Keratinocyte (primary cell): ENCODE results near the gene HEPACAM2.

Experiments
- EZH2 ChIP-seq: IDR thresholded peaks from one replicate; pipeline ENCODE4 v1.6.1; 2012; ENCODE audit warnings: inconsistent platforms, mild to moderate bottlenecking, low read length, moderate library complexity
- TF ChIP-seq, protein P1 (sequence below), 3 experiments: IDR thresholded peaks in 1 of 3; conservative IDR thresholded peaks in 1 of 3; optimal IDR thresholded peaks in 1 of 3; 2 replicates in 2 of 3; 3 replicates in 1 of 3; pipeline versions ENCODE3 to v1.5.1; 2011; ENCODE audit warnings: low read length in 3 of 3, mild to moderate bottlenecking in 3 of 3, moderate library complexity in 2 of 3, control low read depth in 1 of 3, inconsistent platforms in 1 of 3; ENCODE audit not compliant: insufficient read depth in 2 of 3; ENCODE audit errors: extremely low read depth in 1 of 3

DNA sequence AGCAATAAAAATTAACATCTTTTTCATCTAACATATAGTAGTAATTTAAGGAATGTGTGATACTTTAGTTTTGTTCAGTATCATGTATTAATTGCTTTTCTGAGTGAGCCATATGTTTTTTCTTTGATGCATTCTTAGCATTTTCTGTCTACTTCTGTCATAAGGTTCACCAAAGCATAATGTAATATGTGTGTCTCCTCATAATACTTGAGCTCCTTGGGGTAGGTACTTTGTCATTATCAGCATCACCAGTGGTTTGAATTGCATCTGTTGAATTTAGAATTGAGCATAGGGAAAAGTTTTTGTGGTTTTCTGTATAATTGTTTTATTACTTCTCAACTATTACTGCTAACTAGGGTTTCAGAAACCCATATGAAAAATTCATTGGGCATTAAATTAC is 32.4 kb upstream of the HEPACAM2 start:
- TF ChIP-seq, protein P1, sequence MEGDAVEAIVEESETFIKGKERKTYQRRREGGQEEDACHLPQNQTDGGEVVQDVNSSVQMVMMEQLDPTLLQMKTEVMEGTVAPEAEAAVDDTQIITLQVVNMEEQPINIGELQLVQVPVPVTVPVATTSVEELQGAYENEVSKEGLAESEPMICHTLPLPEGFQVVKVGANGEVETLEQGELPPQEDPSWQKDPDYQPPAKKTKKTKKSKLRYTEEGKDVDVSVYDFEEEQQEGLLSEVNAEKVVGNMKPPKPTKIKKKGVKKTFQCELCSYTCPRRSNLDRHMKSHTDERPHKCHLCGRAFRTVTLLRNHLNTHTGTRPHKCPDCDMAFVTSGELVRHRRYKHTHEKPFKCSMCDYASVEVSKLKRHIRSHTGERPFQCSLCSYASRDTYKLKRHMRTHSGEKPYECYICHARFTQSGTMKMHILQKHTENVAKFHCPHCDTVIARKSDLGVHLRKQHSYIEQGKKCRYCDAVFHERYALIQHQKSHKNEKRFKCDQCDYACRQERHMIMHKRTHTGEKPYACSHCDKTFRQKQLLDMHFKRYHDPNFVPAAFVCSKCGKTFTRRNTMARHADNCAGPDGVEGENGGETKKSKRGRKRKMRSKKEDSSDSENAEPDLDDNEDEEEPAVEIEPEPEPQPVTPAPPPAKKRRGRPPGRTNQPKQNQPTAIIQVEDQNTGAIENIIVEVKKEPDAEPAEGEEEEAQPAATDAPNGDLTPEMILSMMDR (optimal IDR thresholded peaks at IDR 0.05 in 1 of 3, IDR thresholded peaks at IDR 0.05 in 1 of 3, conservative IDR thresholded peaks at IDR 0.05 in 1 of 3; ENCODE audit: extremely low read depth in 1 of 3, insufficient read depth in 2 of 3, low read length in 3 of 3): no peak
- TF ChIP-seq EZH2: no peak
